HG03342 (cell line): Measurements from ENCODE around the gene NLGN1.

Experiments used
- ATAC-seq: cut with Tn5 transposase; IDR thresholded peaks from one replicate; pipeline ENCODE4 v1.9.1; 2021; ENCODE audit warnings: mild to moderate bottlenecking, moderate library complexity; ENCODE audit not compliant: unreplicated experiment

NLGN1 gene

GRCh38 chr3:173632945-173633344 lies 235.4 kb downstream of the NLGN1 start:
- no peak for ATAC-seq

GRCh38 chr3:173635826-173636225 lies 238.3 kb downstream of the NLGN1 start:
- no peak for ATAC-seq

- no peak for ATAC-seq
Observed at GRCh38 chr3:173639098-173639497, 241.6 kb downstream of the NLGN1 start.

GRCh38 chr3:173641696-173642095 lies 244.2 kb downstream of the NLGN1 start:
- no peak for ATAC-seq

GRCh38 chr3:173644086-173645082 lies 246.8 kb downstream of the NLGN1 start:
- ATAC-seq, result no peak

GRCh38 chr3:173650596-173650995 lies 253.1 kb downstream of the NLGN1 start:
- no peak for ATAC-seq

- ATAC-seq, result no peak
Observed at GRCh38 chr3:173652093-173652492, 254.5 kb downstream of the NLGN1 start.

- ATAC-seq, result no peak
Observed at GRCh38 chr3:173653781-173654180, 256.2 kb downstream of the NLGN1 start.

GRCh38 chr3:173659972-173660371 lies 262.4 kb downstream of the NLGN1 start:
- ATAC-seq, result no peak

- no peak for ATAC-seq
Observed at GRCh38 chr3:173660645-173661299, 263.2 kb downstream of the NLGN1 start.

- ATAC-seq, result no peak
Observed at GRCh38 chr3:173663696-173664111, 266.2 kb downstream of the NLGN1 start.

GRCh38 chr3:173676094-173676493 lies 278.6 kb downstream of the NLGN1 start:
- no peak for ATAC-seq

- ATAC-seq, result no peak
Observed at GRCh38 chr3:173681188-173681678, 283.7 kb downstream of the NLGN1 start.

GRCh38 chr3:173685456-173685855 lies 287.9 kb downstream of the NLGN1 start:
- ATAC-seq, result no peak

GRCh38 chr3:173688216-173688842 lies 290.8 kb downstream of the NLGN1 start:
- no peak for ATAC-seq

GRCh38 chr3:173690542-173691180 lies 293.1 kb downstream of the NLGN1 start:
- ATAC-seq, result no peak

GRCh38 chr3:173699353-173699752 lies 301.8 kb downstream of the NLGN1 start:
- no peak for ATAC-seq

GRCh38 chr3:173700336-173700735 lies 302.8 kb downstream of the NLGN1 start:
- no peak for ATAC-seq

GRCh38 chr3:173702561-173702960 lies 305.0 kb downstream of the NLGN1 start:
- no peak for ATAC-seq

GRCh38 chr3:173703771-173704170 lies 306.2 kb downstream of the NLGN1 start:
- no peak for ATAC-seq

- ATAC-seq, result no peak
Observed at GRCh38 chr3:173706630-173707029, 309.1 kb downstream of the NLGN1 start.
